Spleen (tissue), 11 donors: ENCODE measurements around the gene PODXL. TPM values are rescaled to one million over a fixed set of nuclear protein-coding genes. Genes with fewer than 3 reads are reported as not detected.

Source experiments
- DNase-seq: peaks from one replicate; pipeline ENCODE4 v3.0.0-alpha.2; 2020
- H3K27ac ChIP-seq, 8 donors: fragments of 200-600 bp; sonication (generic) in 7 of 8; 1 replicate in 4 of 8; 2 replicates in 4 of 8; pipeline versions ENCODE4 v1.5.0 to v1.8.0; 2016 to 2021; ENCODE audit warnings: inconsistent platforms in 4 of 8, mild to moderate bottlenecking in 4 of 8, moderate library complexity in 1 of 8
- H3K27me3 ChIP-seq, 7 donors: fragments of 200-600 bp; sonication (generic) in 6 of 7; replicated peaks in 1 of 7; 1 replicate in 4 of 7; 2 replicates in 3 of 7; pipeline versions ENCODE4 v1.5.0 to v1.8.0; 2016 to 2021; ENCODE audit warnings: inconsistent platforms in 3 of 7, mild to moderate bottlenecking in 1 of 7
- H3K36me3 ChIP-seq, 6 donors: fragments of 200-600 bp; sonication (generic) in 5 of 6; 1 replicate in 4 of 6; 2 replicates in 2 of 6; pipeline versions ENCODE4 v1.5.0 to v1.8.0; 2016 to 2021; ENCODE audit warnings: inconsistent platforms in 2 of 6
- H3K4me1 ChIP-seq, 6 donors: fragments of 200-600 bp; sonication (generic) in 5 of 6; 1 replicate in 3 of 6; 2 replicates in 3 of 6; pipeline versions ENCODE4 v1.5.0 to v1.8.0; 2016 to 2021; ENCODE audit warnings: inconsistent platforms in 3 of 6
- H3K4me3 ChIP-seq, 8 donors: fragments of 200-600 bp; sonication (generic) in 7 of 8; 1 replicate in 4 of 8; 2 replicates in 4 of 8; pipeline versions ENCODE4 v1.5.0 to v1.8.0; 2016 to 2021; ENCODE audit warnings: inconsistent platforms in 4 of 8, mild to moderate bottlenecking in 4 of 8, moderate library complexity in 2 of 8
- H3K9me3 ChIP-seq, 8 donors: fragments of 200-600 bp; sonication (generic) in 7 of 8; 1 replicate in 4 of 8; 2 replicates in 4 of 8; pipeline versions ENCODE4 v1.5.0 to v1.8.0; 2016 to 2021; ENCODE audit warnings: inconsistent platforms in 4 of 8
- POLR2A ChIP-seq, 3 donors: fragments of 450-650 bp; IDR thresholded peaks; one replicate each; pipeline ENCODE4 v1.5.1; 2017; ENCODE audit warnings: antibody characterized with exemption in 3 of 3, mild to moderate bottlenecking in 1 of 3
- POLR2AphosphoS5 ChIP-seq, 3 donors: sonication (generic); formaldehyde crosslinking; IDR thresholded peaks; one replicate each; pipeline ENCODE4 v1.5.1; 2017; ENCODE audit warnings: antibody characterized with exemption in 3 of 3
- WGBS, 5 donors: extraction: QIAGEN DNeasy Blood & Tissue Kit in 3 of 5; methylation state at CpG; one replicate each; pipeline versions ENCODE4 v1.1.5 to v1.1.7; 2013 to 2018; 5-methylcytosine and 5-hydroxymethylcytosine counted together
- intact Hi-C: fragments of 100-400 bp; cut with DNase I; formaldehyde crosslinking; loops from one replicate; pipeline ENCODE4 v1.15.0; 2023; ENCODE audit warnings: low total_unique reads
- polyA plus RNA-seq, 3 donors: library from polyadenylated mRNA; stranded (reverse); fragments of 200-250 nt; gene quantifications; one replicate each; pipeline ENCODE4 v1.2.1, GENCODE V29; 2013
- total RNA-seq, 7 donors: library from RNA; depleted of rRNA in 3 of 7; stranded (reverse); fragments of >200 nt in 3 of 7; fragmentation: NEBNext Ultra II Directional in 4 of 7; extraction: Animal tissue kit (Norgen Biotek cat#: 25700) in 4 of 7; gene quantifications; one replicate each; pipeline versions ENCODE4 v1.1.0 to v1.2.1, GENCODE V29; 2016 to 2021
- TF ChIP-seq, protein P1 (sequence below), 11 experiments: fragments of 200-600 bp in 7 of 11; fragments of 450-650 bp in 4 of 11; sonication (generic) in 4 of 11; IDR thresholded peaks in 8 of 11; conservative IDR thresholded peaks in 3 of 11; 1 replicate in 7 of 11; 2 replicates in 4 of 11; pipeline versions ENCODE4 v1.4.0 to v1.8.0; 2016 to 2021; ENCODE audit warnings: antibody characterized with exemption in 11 of 11, inconsistent platforms in 4 of 11, mild to moderate bottlenecking in 1 of 11
- donor health status: healthy with polysubstance abuse.
- donor health status: DM: no; HTN: no; CAD: no; lungs with moderate emphysema.
- donor health status: DM: no; HTN: no; CAD: no.
- donor health status: Bipolar disorder and iron deficiency.
- donor health status: healthy.
- donor health status: DM: no; HTN: no; CAD: no.
- donor health status: DM: yes; HTN: yes; CAD: no.

PODXL gene
- total and polyA plus RNA-seq, 10 donors: 1.9 to 27.5 (median 16.0) TPM

DNA sequence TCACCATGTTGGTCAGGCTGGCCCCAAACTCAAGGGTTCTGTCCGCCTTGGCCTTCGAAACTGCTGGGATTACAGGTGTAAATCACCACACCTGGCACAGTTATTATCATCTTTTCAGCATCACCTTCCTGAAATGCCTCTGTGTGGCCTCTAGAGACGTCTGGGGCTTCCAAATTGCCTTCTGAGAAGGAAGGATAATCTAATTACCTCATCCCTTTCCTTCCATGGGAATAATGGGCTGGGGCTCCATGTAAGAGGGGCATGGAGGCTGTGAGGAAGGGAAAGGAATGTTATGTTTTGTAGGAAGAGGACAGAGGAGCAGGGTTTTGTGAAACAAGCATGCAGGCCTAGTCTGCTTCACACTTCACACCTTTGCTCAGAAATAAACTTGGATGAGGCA lies 22.2 kb upstream of the PODXL start:
- TF ChIP-seq POLR2A (IDR thresholded peaks at IDR 0.05): no peak
- TF ChIP-seq POLR2AphosphoS5 (IDR thresholded peaks at IDR 0.05): no peak
- TF ChIP-seq, protein P1, sequence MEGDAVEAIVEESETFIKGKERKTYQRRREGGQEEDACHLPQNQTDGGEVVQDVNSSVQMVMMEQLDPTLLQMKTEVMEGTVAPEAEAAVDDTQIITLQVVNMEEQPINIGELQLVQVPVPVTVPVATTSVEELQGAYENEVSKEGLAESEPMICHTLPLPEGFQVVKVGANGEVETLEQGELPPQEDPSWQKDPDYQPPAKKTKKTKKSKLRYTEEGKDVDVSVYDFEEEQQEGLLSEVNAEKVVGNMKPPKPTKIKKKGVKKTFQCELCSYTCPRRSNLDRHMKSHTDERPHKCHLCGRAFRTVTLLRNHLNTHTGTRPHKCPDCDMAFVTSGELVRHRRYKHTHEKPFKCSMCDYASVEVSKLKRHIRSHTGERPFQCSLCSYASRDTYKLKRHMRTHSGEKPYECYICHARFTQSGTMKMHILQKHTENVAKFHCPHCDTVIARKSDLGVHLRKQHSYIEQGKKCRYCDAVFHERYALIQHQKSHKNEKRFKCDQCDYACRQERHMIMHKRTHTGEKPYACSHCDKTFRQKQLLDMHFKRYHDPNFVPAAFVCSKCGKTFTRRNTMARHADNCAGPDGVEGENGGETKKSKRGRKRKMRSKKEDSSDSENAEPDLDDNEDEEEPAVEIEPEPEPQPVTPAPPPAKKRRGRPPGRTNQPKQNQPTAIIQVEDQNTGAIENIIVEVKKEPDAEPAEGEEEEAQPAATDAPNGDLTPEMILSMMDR (IDR thresholded peaks at IDR 0.05 in 8 of 11, conservative IDR thresholded peaks at IDR 0.05 in 3 of 11): no peak
- Histone ChIP-seq H3K27ac (no peak overlapping the region), H3K27me3 (peaks cover 0 to 8% (median 0%) of the 10 kb centered on the region in 7 donors), H3K36me3 (no peaks in the 10 kb centered on the region), H3K4me1 (peaks cover 0 to 10% (median 3%) of the 10 kb centered on the region in 6 donors), H3K9me3 (no peaks in the 10 kb centered on the region), H3K4me3 (no peak overlapping the region)
- 50 to 95% (median 62%) methylated on average over 3 of the region's 3 CpGs for WGBS, 5 donors
- DNase-seq: no peak
- intact Hi-C loops: no loop called here

DNA sequence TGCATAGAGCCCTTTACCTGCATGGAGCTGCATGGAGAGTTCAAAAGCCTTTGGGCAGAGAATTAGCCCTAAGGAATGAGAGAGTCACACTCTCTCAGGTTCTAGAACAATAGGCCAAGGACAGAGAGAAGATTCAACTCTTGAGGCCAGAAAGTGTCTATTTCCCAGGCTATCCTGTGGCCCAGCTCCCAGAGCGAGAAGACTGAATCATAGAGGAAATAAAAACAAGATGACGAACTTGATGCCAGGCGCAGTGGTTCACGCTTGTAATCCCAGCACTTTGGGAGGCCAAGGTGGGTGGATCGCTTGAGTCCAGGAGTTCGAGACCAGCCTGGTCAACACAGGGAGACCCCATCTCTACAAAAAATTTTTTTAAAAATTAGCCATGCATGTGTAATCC lies 18.3 kb upstream of the PODXL start:
- Histone ChIP-seq H3K4me1 (no peaks in the 10 kb centered on the region), H3K9me3 (no peaks in the 10 kb centered on the region), H3K36me3 (no peaks in the 10 kb centered on the region), H3K4me3 (no peak overlapping the region), H3K27me3 (no peaks in the 10 kb centered on the region), H3K27ac (no peak overlapping the region)
- 85 to 96% (median 88%) methylated on average over 6 of the region's 6 CpGs for WGBS, 5 donors
- no peak for TF ChIP-seq POLR2A (IDR thresholded peaks at IDR 0.05)
- TF ChIP-seq, protein P1 (IDR thresholded peaks at IDR 0.05 in 8 of 11, conservative IDR thresholded peaks at IDR 0.05 in 3 of 11): no peak
- no peak for TF ChIP-seq POLR2AphosphoS5 (IDR thresholded peaks at IDR 0.05)
- DNase-seq: no peak
- intact Hi-C loops: no loop called here

DNA sequence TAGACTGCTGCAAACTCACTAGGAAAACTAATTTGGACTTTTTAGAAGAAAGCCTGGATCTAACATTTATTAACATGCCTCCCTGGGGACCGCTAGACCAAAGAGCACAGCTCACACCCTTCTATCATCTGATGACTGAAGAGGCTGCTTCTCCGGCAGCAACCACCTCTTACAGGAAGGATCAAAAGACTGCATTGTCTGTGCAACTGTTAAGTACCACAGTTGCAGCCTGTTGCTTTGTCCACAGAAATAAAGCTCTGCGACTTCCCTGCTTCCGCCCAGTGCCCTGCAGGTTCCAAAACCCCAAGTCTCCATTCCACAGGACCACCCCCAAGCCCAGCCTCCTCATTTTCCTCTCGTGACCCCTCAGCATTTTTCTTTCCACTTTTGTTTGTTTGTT lies 14.0 kb upstream of the PODXL start:
- no peak overlapping the region for H3K27ac ChIP-seq
- H3K9me3 ChIP-seq: no peaks in the 10 kb centered on the region
- TF ChIP-seq POLR2AphosphoS5 (IDR thresholded peaks at IDR 0.05) (no peak), POLR2A (IDR thresholded peaks at IDR 0.05) (no peak)
- TF ChIP-seq, protein P1 (IDR thresholded peaks at IDR 0.05 in 8 of 11, conservative IDR thresholded peaks at IDR 0.05 in 3 of 11): no peak
- DNase-seq: no peak
- 88 to 93% (median 92%) methylated on average over 5 of the region's 5 CpGs for WGBS, 5 donors
- no peaks in the 10 kb centered on the region for H3K36me3 ChIP-seq
- no peaks in the 10 kb centered on the region for H3K4me1 ChIP-seq
- H3K27me3 ChIP-seq: no peaks in the 10 kb centered on the region
- no peak overlapping the region for H3K4me3 ChIP-seq
- intact Hi-C loops: no loop called here

DNA sequence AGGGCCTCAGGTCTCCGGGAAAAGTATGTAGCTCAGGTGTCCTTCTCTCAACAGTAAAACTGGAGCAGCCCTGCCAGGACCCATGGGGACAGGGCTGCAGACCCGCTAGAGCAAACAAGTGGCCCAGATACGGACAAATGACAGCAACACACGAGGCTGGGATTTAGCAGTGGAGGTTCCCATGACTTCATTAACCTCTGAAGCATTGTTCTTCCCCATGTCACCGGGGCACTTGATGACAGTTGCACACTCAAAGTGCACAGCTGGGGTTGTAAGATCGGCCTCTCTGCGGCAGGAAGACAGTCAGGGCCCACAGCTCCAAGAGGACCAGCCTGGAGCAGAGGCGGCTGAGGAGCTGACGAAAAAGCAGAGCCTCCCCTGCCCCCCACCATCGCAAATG lies 12.5 kb upstream of the PODXL start:
- H3K36me3 ChIP-seq: no peaks in the 10 kb centered on the region
- TF ChIP-seq, protein P1 (IDR thresholded peaks at IDR 0.05 in 8 of 11, conservative IDR thresholded peaks at IDR 0.05 in 3 of 11): no peak
- TF ChIP-seq POLR2AphosphoS5 (IDR thresholded peaks at IDR 0.05): no peak
- no peaks in the 10 kb centered on the region for H3K9me3 ChIP-seq
- H3K4me3 ChIP-seq: no peak overlapping the region
- H3K4me1 ChIP-seq: no peaks in the 10 kb centered on the region
- no peaks in the 10 kb centered on the region for H3K27me3 ChIP-seq
- WGBS, 5 donors: 70 to 82% (median 78%) methylated on average over 10 of the region's 10 CpGs
- no peak for DNase-seq
- intact Hi-C loops: no loop called here
- H3K27ac ChIP-seq: no peak overlapping the region
